Measurements from ENCODE around the gene RNF44. TPM values are rescaled to one million over a fixed set of nuclear protein-coding genes. Genes with fewer than 3 reads are reported as not detected.
"Not testable (repeated sequence)": the region's sequence is repeated elsewhere in the genome, so short reads cannot be mapped to it uniquely, and the experiment has no call there.

RNF44 gene
- total RNA-seq, 1 experiment from 2014 or later: 113 TPM

DNA sequence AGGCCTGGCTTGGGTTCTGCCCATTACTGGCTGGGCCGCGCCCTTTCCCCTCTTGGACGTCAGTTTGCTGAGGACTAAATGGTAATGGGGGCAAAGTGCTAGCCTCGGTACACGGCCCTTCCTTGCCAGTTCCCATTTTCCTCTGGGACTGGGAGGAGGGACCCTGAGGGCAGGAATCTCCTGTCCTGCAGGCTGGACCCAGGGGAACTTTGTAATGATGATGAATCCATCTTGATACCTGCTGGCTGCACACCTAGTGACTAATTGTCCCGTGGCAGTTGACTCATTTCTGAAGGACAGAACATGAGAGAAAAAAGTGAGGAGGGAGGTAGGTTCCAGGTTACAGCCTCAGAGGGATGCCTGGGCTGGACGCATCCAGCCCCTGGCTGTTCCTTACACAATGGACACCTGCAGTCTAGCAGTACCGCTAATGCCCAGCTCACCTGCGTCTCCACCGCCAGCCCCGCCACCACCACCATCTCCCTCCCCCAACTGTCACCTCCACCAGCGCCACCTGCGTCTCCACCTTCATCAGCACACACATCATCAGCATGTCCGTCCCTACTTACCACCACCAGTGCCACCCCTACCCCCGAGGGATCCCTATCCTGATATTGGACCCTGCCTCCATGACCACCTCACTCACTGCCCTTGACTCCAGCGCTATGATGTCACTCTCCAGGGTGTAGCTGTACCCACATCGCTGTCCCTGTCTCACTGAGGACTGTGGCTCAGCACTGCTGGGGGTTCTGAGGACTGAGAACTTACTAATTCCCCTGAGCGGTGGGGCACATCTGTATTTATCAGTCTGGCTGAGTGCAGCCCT, 16.3 kb upstream of the RNF44 start:
- ChIA-PET POLR2A (interaction anchor here (0.6 kb wide), 1 partner anchor 10 kb away, joined by 3 read pairs; no protein-coding TSS in a partner anchor), CTCF (no interaction called here)
- intact Hi-C loops (cut with micrococcal nuclease; ENCODE audit: unreplicated experiment): no loop called here

DNA sequence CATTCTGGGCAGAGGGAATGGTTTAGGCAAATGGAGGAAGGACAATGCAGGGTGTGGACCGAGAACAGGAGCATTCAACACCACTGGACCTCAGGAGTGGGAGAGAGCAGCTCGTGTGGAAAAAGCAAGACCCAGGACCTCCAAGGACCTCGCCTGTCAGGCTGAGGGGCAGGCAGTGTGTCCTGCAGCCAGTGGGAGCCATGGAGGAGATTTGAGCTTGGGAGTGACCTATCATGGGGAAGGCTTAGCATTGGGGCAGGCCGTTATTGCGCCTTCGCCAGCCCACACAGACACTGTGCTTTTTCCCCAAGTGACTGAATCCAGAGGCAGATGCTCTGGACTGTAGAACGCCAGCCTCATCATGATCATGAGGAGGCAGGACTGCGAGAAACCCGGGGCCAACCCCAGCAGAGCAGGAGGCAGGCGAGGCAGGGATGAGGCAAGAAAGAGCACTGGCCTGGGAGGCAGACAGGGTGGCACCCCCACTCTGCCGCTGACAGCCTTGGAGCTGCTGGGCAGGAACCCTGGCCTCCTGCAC, 15.2 kb upstream of the RNF44 start:
- DNase-seq (ENCODE audit: low read depth, low spot score) (no peak), ATAC-seq (no peak)
- POLR2A ChIA-PET: no interaction called here
- Histone ChIP-seq H3K36me3 (ENCODE audit: control insufficient read depth, insufficient read depth, low read length) (no peaks in the 10 kb centered on the region), H3K9me3 (ENCODE audit: control insufficient read depth, insufficient read depth, low read depth, low read length) (no peaks in the 10 kb centered on the region), H3K27me3 (ENCODE audit: control insufficient read depth, insufficient read depth, low read length) (no peaks in the 10 kb centered on the region), H3K4me1 (ENCODE audit: control insufficient read depth, insufficient read depth, low read length) (peaks cover 17% of the 10 kb centered on the region), H3K4me3 (ENCODE audit: low read depth in 2 of 2, low read length in 2 of 2) (no peak overlapping the region), H3K27ac (ENCODE audit: low read length) (no peak overlapping the region)
- no TSS peak for BruUV-seq (replicated peaks)
- in situ Hi-C loops (cut with HindIII; ENCODE audit: low pct_unique_long_range_greater_than_20kb, low sequenced_read_pairs): no loop called here
- no peak for TF ChIP-seq POLR2AphosphoS5 (IDR thresholded peaks at IDR 0.05; ENCODE audit: low read depth, low read length)
- no peak for TF ChIP-seq TCF7L2 (IDR thresholded peaks at IDR 0.05; ENCODE audit: low read depth, low read length)
- TF ChIP-seq, protein P1, sequence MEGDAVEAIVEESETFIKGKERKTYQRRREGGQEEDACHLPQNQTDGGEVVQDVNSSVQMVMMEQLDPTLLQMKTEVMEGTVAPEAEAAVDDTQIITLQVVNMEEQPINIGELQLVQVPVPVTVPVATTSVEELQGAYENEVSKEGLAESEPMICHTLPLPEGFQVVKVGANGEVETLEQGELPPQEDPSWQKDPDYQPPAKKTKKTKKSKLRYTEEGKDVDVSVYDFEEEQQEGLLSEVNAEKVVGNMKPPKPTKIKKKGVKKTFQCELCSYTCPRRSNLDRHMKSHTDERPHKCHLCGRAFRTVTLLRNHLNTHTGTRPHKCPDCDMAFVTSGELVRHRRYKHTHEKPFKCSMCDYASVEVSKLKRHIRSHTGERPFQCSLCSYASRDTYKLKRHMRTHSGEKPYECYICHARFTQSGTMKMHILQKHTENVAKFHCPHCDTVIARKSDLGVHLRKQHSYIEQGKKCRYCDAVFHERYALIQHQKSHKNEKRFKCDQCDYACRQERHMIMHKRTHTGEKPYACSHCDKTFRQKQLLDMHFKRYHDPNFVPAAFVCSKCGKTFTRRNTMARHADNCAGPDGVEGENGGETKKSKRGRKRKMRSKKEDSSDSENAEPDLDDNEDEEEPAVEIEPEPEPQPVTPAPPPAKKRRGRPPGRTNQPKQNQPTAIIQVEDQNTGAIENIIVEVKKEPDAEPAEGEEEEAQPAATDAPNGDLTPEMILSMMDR (IDR thresholded peaks at IDR 0.05): no peak
- no peak for TF ChIP-seq SIN3A (IDR thresholded peaks at IDR 0.05; ENCODE audit: borderline replicate concordance, insufficient read depth, low read depth, low read length)
- TF ChIP-seq, protein P2, sequence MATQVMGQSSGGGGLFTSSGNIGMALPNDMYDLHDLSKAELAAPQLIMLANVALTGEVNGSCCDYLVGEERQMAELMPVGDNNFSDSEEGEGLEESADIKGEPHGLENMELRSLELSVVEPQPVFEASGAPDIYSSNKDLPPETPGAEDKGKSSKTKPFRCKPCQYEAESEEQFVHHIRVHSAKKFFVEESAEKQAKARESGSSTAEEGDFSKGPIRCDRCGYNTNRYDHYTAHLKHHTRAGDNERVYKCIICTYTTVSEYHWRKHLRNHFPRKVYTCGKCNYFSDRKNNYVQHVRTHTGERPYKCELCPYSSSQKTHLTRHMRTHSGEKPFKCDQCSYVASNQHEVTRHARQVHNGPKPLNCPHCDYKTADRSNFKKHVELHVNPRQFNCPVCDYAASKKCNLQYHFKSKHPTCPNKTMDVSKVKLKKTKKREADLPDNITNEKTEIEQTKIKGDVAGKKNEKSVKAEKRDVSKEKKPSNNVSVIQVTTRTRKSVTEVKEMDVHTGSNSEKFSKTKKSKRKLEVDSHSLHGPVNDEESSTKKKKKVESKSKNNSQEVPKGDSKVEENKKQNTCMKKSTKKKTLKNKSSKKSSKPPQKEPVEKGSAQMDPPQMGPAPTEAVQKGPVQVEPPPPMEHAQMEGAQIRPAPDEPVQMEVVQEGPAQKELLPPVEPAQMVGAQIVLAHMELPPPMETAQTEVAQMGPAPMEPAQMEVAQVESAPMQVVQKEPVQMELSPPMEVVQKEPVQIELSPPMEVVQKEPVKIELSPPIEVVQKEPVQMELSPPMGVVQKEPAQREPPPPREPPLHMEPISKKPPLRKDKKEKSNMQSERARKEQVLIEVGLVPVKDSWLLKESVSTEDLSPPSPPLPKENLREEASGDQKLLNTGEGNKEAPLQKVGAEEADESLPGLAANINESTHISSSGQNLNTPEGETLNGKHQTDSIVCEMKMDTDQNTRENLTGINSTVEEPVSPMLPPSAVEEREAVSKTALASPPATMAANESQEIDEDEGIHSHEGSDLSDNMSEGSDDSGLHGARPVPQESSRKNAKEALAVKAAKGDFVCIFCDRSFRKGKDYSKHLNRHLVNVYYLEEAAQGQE (IDR thresholded peaks at IDR 0.05; ENCODE audit: insufficient read depth in 1 of 2, low read depth in 2 of 2, low read length in 1 of 2): no peak
- intact Hi-C loops (cut with micrococcal nuclease; ENCODE audit: unreplicated experiment): no loop called here
- CTCF ChIA-PET: no interaction called here

More for the DNA sequence above, 16.3 kb upstream of the RNF44 start:
- DNase-seq (ENCODE audit: low read depth, low spot score): no peak
- Histone ChIP-seq H3K9me3 (ENCODE audit: control insufficient read depth, insufficient read depth, low read depth, low read length) (no peaks in the 10 kb centered on the region), H3K36me3 (ENCODE audit: control insufficient read depth, insufficient read depth, low read length) (no peaks in the 10 kb centered on the region), H3K27me3 (ENCODE audit: control insufficient read depth, insufficient read depth, low read length) (no peaks in the 10 kb centered on the region), H3K4me1 (ENCODE audit: control insufficient read depth, insufficient read depth, low read length) (peaks cover 17% of the 10 kb centered on the region), H3K27ac (ENCODE audit: low read length) (0 out of 2 replicates have a peak overlapping the region, but pooled peaks have one; percentile 23), H3K4me3 (ENCODE audit: low read depth in 2 of 2, low read length in 2 of 2) (no peak overlapping the region)
- in situ Hi-C loops (cut with HindIII; ENCODE audit: low pct_unique_long_range_greater_than_20kb, low sequenced_read_pairs): no loop called here
- ATAC-seq: peak; percentile 37
- TF ChIP-seq TCF7L2 (IDR thresholded peaks at IDR 0.05; ENCODE audit: low read depth, low read length) (no peak), SIN3A (IDR thresholded peaks at IDR 0.05; ENCODE audit: borderline replicate concordance, insufficient read depth, low read depth, low read length) (no peak), POLR2AphosphoS5 (IDR thresholded peaks at IDR 0.05; ENCODE audit: low read depth, low read length) (no peak)
- TF ChIP-seq, protein P1 (IDR thresholded peaks at IDR 0.05): no peak
- TF ChIP-seq, protein P2 (IDR thresholded peaks at IDR 0.05; ENCODE audit: insufficient read depth in 1 of 2, low read depth in 2 of 2, low read length in 1 of 2): no peak
- BruUV-seq (replicated peaks): no TSS peak

DNA sequence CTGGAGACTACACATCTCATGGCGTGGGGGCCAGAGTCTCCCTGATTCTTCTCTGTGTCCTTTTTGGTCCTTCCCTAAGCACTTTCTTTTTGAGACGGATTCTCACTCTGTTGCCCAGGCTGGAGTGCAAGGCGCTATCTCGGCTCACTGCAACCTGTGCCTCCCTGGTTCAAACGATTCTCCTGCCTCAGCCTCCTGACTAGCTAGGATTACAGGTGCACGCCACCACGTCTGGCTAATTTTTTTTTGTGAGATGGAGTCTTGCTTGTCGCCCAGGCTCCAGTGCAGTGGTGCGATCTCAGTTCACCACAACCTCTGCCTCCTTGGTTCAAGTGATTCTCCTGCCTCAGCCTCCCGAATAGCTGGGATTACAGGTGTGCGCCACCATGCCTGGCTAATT, 13.7 kb upstream of the RNF44 start:
- DNase-seq (ENCODE audit: low read depth, low spot score); H3K9me3 ChIP-seq (ENCODE audit: control insufficient read depth, insufficient read depth, low read depth, low read length); H3K27me3 ChIP-seq (ENCODE audit: control insufficient read depth, insufficient read depth, low read length); ATAC-seq; intact Hi-C loops (cut with micrococcal nuclease; ENCODE audit: unreplicated experiment); CTCF ChIA-PET; in situ Hi-C loops (cut with HindIII; ENCODE audit: low pct_unique_long_range_greater_than_20kb, low sequenced_read_pairs); H3K36me3 ChIP-seq (ENCODE audit: control insufficient read depth, insufficient read depth, low read length); H3K27ac ChIP-seq (ENCODE audit: low read length); POLR2A ChIA-PET; BruUV-seq (replicated peaks): not testable (repeated sequence)
- Histone ChIP-seq H3K4me3 (ENCODE audit: low read depth in 2 of 2, low read length in 2 of 2) (peak overlapping the region; percentile 20 to 43; a peak in 2 of 4 replicates), H3K4me1 (ENCODE audit: control insufficient read depth, insufficient read depth, low read length) (peaks cover 17% of the 10 kb centered on the region)
